Activated CD8-positive, alpha-beta memory T cell treated with anti-CD3 and anti-CD28 coated beads, Interleukin-2, amount 50 U/mL, for 4 hours (primary cell): ENCODE data around the gene GGA1.

Experiments
- DNase-seq: peaks from one replicate; pipeline ENCODE4 v3.0.0-alpha.2; 2020

Gene GGA1

DNA sequence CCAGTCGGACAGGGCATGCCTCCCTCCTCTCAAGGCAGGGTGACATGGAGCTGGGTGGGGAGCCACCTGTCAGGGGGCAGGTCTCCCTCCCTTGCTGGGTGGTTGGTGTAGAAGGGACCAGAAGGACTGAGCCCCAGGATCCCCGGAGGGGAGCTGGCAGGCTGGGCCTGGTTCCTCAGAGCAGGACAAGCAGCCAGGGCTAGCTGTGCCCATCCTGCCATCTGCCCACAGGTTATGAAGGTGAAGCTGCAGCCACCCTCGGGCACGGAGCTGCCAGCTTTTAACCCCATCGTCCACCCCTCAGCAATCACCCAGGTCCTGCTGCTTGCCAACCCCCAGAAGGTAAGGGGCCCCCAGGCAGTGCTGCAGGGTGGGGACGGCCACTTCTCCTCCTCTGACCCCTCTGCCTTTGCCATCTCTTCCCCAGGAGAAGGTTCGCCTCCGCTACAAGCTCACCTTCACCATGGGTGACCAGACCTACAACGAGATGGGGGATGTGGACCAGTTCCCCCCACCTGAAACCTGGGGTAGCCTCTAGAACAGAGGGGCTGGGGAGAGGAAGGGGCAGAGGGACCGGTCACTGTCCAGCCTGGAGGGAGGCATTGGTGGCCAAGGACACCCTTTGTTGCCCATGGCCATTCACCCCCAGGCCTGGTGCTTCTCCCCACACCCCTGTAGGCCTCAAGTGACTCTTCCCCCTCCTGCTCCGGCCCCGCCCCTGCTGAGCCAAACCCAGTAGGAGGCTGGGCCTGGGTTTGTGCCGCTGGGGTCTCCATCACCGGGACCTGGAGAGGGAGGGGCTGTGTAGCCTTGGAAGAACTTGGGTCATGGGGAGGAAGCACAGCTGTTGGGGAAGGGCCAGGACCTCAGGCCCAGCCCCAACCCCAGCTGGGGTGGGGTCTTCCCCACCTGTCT lies 23.8 kb downstream of the GGA1 start:
- DNase-seq, result no peak

DNA sequence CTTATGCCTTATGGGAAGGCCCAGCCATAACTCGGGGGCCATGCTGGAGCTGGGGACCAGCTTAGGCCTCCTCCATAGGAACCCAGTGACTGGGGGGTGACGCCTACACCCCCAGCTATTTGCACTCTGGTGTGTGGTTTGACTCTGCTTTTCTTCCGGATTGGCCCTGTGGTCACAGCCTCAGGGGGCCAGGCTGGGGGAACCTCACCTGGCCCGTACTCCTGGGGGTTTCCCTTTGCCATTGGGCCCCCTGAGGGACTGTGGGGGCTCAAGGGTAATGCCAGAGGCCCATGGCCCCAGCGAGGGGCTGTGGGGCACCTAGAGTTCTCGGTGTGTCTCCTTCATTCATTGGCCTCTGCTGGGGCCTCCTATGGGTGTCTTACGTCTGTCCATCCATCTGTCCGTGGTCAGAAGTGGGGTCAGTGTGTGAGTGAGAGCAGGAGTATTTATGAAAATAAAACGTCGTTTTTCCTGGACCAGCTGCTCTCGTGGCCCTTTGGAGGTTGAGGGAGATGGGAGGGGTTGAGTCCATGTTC lies 24.5 kb downstream of the GGA1 start:
- DNase-seq, result no peak

GRCh38 chr22:37633625-37634416 lies 25.2 kb downstream of the GGA1 start:
- peak; percentile 48 for DNase-seq

DNA sequence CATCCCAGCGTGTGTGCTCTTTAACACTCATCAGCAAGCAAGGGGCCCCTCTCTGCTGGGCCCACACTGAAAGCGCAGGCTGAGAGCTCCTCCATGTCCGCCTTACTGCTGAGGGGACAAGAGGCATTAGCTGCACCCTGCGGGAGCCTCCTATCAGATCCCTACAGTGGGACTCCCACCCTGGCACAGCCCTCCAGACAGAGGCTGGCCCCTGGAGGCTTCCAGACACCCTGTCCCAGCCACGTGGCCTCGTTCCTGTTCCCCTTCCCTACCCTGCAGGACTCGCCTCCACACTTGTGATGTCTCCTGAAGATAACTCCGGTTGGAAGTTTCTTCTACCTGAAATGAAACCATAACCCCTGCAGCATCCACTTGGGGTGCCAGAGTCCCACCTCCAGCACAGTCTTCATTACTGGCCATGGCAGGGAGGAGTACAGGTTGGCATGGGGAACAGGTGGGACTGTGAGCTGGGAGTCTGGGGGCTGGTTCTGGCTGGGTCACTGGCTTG lies 25.8 kb downstream of the GGA1 start:
- DNase-seq, result no peak

GRCh38 chr22:37635157-37635556 lies 26.5 kb downstream of the GGA1 start:
- DNase-seq, result no peak

GRCh38 chr22:37636186-37636948 lies 27.7 kb downstream of the GGA1 start:
- no peak for DNase-seq

- no peak for DNase-seq
Observed at GRCh38 chr22:37636949-37637273, 28.3 kb downstream of the GGA1 start.

DNA sequence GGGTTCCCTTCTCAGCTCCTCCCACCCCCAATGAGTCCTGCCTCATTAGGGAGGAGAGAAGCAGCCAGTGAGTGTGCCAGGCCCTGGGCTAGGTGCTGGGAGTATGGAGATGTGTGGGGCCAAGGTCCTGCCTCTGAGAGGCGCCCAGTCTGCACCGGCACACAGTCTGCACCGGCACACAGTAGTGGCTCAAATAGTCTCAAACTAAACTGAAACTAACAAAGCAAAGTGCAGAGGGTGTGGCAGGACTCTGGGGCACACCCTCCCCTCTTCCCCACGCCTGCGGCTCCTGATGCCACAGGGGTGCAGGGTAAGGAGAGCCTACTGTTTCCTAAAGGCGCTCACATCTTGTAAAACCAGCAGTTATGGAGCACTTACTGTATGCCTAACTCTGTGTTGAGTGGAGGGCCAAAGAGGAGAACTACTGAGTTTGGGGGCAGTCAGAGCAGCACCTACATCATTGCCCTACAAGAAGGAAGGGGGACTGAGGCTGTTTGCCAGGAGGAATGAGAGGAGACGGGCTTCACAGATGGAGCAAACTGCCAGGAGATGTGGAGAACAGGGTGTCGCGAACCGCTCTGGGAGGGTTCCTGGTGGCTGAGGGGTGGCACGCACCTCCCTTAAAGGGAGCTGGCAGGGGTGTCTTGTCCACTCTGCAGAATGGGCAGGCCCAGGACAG lies 29.9 kb downstream of the GGA1 start:
- DNase-seq, result peak; percentile 23

DNA sequence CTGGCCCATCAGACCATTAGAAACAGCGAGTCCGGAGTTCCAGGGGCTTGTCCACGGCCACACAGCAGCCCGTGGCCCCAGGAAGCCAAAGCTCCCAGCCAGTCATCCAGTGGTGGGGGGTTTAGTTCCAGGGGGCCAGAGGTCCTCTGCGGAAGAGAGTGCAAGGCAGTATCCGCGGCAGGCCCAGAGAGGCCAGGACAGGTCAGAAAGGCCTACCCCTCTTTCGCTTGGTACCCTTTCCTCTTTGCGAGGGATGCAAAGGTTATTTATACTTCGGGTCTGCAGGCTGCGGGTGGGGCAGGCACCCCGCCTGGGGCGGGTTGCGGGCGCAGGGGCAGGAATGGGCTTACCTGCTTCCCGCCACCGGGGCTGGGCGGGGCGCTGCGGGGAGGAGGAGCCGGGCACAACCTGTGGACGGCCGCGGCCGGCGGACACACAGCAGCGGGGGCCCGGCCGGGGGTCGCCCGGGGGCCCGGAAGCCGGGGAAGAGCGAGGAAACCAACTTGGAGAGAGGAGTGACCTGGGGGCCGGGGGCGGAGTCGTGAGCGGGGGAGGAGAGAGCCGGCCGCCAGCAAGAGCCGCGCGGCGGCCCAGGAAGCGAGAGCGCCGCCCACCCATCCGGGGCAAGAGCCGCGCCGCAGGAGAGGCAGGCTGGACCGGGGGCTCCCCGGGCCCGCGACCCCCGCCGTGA lies 30.6 kb downstream of the GGA1 start, which contains the start of gene SH3BP1:
SH3BP1 (plus strand) TSS at position 600 of the 691 bp plus-strand sequence. CDS start 119 bp downstream, outside the sequence.
- DNase-seq, result peak; percentile 55

DNA sequence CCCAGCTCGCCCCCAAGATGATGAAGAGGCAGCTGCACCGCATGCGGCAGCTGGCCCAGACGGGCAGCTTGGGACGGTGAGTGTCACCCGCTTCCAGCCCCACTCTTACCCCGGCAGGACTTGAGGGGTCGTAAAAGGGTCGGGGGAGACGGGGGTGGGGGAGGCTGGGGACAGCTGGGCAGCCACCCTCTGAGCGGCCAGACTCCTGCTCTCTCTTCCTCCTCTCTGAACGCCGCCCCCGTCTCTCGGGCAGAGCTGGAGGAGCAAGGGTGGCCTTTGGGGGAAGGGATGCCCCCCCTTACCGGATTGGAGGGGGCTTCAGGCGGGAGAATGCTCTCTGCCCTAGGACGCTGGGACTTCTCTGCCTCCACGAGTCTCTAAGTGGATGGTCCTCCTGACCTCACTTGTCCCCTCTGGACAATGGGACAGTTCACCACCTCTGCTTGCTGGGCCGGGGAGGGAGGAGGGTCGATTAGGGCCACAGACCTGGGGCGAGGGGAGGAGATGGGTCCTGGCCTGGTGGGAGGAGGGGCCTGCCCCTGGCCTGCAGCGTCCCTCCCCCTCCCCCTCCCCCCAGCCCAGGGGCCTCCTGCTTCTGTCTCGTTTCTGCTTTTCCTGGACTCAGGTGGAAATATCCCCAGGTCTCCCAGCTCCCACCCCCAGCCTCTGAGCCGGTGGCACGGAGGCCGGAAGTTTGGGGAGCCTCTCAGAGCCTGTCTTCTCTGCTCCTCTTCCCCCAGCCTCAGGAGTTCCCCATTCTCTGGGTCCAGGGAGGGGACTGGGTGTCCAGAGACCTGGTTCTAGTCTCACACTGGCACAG lies 31.3 kb downstream of the GGA1 start:
- DNase-seq, result no peak

DNA sequence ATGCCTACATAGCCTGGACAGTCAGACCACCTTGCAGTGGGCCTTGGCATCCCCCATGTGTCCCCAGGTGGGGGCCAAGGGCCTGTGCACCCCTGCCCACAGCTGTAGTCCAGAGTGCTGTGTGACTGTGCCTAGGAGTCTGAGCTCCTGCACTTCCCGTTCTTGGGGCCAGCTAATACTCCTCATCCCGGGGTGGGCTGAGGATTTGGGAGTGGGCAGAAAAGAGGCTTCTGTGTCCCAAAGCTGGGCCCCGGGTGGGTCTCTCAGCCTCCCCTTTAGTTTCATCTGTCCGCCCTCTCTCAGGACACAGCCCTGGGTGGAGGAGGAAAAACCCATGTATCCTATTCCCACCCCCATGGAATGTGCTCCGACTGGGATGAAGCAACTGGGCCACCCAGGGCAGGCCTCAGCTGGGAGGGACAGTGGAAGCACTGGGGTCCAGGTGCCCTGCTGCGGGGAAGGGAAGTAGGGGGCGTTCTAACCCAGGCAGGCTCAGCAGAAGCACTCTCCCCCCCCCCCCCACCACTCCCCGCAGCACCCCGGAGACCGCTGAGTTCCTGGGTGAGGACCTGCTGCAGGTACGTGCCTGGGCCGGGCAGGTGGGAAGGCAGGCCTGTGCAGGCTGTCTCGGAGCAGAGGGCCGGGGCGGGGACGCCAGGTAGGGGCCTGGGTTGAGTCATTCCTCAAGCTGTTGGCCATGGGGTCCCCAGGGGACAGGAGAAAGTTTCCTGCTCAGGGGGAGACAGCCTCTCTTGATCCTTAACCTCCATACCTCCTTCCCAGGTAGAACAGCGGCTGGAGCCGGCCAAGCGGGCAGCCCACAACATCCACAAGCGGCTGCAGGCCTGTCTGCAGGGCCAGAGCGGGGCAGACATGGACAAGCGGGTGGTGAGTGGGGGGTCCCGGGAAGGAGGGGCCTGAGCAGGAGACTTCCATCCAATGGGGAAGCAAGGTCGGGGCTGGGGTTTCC lies 32.2 kb downstream of the GGA1 start:
- no peak for DNase-seq

DNA sequence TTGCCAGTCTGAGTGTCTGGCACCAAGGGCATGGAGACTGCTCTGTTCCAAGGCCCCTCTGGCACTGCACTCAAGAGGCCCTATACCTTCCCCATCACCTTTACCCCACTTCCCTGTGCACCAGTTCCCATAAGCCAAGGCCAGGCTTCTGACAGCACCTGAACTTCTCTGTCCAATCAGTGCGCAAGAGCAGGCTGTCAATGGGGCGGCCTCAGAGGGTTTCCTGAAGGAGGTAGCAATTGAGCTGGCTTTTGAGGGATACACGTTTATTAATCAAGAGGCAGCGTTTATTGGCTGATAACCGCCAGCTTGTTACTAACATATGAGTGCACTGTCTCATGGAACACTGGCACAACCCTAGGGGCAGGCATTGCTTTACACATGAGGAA lies 32.9 kb downstream of the GGA1 start:
- DNase-seq, result no peak

DNA sequence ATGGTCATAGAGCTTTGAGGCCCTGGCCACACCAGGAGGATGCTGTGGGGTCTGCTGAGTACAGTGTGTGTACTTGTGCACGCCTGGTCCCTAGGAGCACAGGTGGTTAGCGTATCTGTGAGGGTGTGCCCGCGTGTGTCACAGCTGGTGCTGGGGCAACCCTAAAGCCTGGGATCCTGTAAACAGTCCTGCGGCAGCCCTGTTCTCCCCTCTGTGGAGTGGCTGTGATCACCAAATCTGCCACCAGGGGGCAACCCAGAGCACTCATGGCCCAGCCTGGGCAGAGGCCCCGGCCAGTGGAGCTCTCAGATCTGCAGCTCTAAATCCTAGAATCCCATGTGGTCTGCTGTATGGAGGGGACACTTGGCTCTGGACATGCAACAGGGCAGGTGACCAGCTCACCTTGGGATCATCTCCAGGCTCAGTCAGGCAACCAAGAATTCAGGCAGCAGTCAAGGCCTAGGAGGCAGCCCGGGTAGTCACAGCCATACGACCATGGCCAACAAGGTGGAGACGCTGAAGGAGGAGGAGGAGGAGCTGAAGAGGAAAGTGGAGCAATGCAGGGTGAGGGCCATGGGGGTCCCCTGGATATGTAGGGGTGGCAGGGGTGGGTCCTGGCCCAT lies 34.7 kb downstream of the GGA1 start:
- DNase-seq, result peak; percentile 90

DNA sequence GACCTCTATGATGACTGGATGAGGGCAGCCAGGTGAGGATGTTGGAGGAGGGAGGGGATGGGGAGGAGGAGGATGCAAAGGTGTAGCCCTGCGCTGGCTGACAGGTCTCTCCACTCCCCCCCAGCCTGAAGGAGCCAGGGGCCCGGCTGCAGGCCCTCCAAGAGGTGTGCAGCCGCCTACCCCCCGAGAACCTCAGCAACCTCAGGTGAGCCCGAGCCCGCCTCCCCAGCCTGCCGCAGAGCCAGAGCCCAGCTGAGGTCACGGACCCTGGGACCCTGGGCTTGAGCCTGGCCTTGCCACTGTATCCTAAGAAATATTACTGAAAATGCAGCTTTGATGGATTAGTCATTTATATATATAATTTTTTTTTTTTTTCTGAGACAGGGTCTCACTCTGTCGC lies 38.7 kb downstream of the GGA1 start:
- no peak for DNase-seq

GRCh38 chr22:37647928-37648327 lies 39.3 kb downstream of the GGA1 start:
- no peak for DNase-seq

GRCh38 chr22:37650463-37651136 lies 42.0 kb downstream of the GGA1 start:
- no peak for DNase-seq

- no peak for DNase-seq
Observed at GRCh38 chr22:37654563-37655251, 46.1 kb downstream of the GGA1 start.

DNA sequence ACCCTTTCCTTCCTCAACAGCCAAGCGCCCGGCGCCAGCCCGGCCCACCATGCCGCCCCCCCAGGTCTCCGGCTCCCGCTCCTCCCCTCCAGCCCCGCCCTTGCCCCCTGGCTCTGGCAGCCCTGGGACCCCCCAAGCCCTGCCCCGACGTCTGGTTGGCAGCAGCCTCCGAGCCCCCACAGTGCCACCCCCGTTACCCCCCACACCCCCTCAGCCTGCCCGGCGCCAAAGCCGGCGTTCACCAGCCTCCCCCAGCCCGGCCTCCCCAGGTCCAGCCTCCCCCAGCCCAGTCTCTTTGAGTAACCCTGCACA lies 46.6 kb downstream of the GGA1 start:
- no peak for DNase-seq
